ENCODE results near the gene TPRN. TPM values are rescaled to one million over a fixed set of nuclear protein-coding genes. Genes with fewer than 3 reads are reported as not detected.

Gene TPRN
- polyA plus RNA-seq, 1 of the 3 experiments (the other 2 are of a cell fraction), result 5.2 TPM

DNA sequence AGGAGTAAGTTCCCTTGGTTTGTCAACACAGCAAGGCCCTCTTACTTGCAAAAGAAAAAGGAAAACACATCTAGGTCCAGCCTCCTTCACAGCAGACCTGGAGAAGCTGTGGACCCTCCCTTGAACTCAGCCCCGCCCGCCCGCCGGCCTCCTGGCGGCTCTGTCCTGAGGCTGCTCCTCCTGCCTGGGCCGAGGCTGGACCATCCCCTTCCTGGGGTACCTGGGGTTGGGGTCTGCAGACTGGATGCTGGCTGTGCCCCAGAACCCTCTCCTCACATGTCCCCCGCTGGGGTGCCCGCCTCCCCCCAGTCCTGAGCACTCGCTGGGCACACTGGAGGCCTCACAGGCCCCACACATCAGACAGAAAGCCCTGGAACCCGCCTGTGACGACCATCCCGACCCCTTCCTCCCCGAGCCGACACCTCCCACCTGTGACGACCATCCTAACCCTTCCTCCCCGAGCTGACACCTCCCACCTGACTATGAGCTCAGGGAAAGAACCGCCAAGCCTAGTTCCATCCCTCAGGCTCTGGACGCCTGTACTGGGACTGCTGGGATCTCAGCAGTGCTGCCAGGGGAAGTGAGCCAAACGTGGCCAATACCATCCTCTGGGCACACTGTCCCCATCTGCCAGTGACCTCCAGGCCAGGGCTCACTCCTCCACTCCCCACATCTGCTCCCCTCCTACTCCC, 21.5 kb downstream of the TPRN start:
- H3K27me3 ChIP-seq (ENCODE audit: insufficient read depth), result no peaks in the 10 kb centered on the region
- H3K79me2 ChIP-seq (ENCODE audit: insufficient read depth), result no peaks in the 10 kb centered on the region
- DNase-seq, result no peak
- H3K4me3 ChIP-seq (ENCODE audit: low read depth in 2 of 2, low read length in 1 of 2), result no peak overlapping the region
- ChIA-PET POLR2A (no interaction called here), CTCF (interaction anchor here (1.4 kb wide), 1 partner anchor 58 kb away, joined by 5 read pairs; no protein-coding TSS in a partner anchor)
- no peaks in the 10 kb centered on the region for H3F3A ChIP-seq (replicated peaks; ENCODE audit: insufficient read depth)
- no peaks in the 10 kb centered on the region for H4K20me1 ChIP-seq (ENCODE audit: insufficient read depth)
- H3K9me2 ChIP-seq, result no peaks in the 10 kb centered on the region
- no peak overlapping the region for H3K9ac ChIP-seq
- TF ChIP-seq SMC3 (IDR thresholded peaks at IDR 0.05; ENCODE audit: low read depth, low read length) (no peak), ELF1 (IDR thresholded peaks at IDR 0.05) (no peak), TCF12 (IDR thresholded peaks at IDR 0.05) (no peak), JUND (IDR thresholded peaks at IDR 0.05) (no peak)
- TF ChIP-seq, protein P1, sequence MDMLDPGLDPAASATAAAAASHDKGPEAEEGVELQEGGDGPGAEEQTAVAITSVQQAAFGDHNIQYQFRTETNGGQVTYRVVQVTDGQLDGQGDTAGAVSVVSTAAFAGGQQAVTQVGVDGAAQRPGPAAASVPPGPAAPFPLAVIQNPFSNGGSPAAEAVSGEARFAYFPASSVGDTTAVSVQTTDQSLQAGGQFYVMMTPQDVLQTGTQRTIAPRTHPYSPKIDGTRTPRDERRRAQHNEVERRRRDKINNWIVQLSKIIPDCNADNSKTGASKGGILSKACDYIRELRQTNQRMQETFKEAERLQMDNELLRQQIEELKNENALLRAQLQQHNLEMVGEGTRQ (IDR thresholded peaks at IDR 0.05; ENCODE audit: borderline replicate concordance, low read depth, low read length), result no peak
- TF ChIP-seq, protein P2, sequence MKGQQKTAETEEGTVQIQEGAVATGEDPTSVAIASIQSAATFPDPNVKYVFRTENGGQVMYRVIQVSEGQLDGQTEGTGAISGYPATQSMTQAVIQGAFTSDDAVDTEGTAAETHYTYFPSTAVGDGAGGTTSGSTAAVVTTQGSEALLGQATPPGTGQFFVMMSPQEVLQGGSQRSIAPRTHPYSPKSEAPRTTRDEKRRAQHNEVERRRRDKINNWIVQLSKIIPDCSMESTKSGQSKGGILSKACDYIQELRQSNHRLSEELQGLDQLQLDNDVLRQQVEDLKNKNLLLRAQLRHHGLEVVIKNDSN (IDR thresholded peaks at IDR 0.05; ENCODE audit: borderline replicate concordance, low read depth), result no peak
- H2AFZ ChIP-seq (ENCODE audit: low read depth), result no peak overlapping the region
- H3K9me3 ChIP-seq, result no peaks in the 10 kb centered on the region
- WGBS (ENCODE audit: low lambda C conversion rate), result 90% methylated on average over 16 of the region's 19 CpGs
- H3K27ac ChIP-seq (ENCODE audit: low read depth in 2 of 2, low read length in 1 of 2), result no peak overlapping the region
- H3K4me1 ChIP-seq (ENCODE audit: control insufficient read depth in 1 of 2, insufficient read depth in 2 of 2, low read depth in 1 of 2, low read length in 1 of 2), result peaks cover 0 to 4% of the 10 kb centered on the region in 2 experiments; a peak in 1 of 4 replicates
- peaks cover 0 to 53% of the 10 kb centered on the region in 2 experiments for H3K36me3 ChIP-seq (replicated peaks in 1 of 2; ENCODE audit: control insufficient read depth in 1 of 2, insufficient read depth in 2 of 2, low read length in 1 of 2)
- H3K4me2 ChIP-seq, result no peak overlapping the region

DNA sequence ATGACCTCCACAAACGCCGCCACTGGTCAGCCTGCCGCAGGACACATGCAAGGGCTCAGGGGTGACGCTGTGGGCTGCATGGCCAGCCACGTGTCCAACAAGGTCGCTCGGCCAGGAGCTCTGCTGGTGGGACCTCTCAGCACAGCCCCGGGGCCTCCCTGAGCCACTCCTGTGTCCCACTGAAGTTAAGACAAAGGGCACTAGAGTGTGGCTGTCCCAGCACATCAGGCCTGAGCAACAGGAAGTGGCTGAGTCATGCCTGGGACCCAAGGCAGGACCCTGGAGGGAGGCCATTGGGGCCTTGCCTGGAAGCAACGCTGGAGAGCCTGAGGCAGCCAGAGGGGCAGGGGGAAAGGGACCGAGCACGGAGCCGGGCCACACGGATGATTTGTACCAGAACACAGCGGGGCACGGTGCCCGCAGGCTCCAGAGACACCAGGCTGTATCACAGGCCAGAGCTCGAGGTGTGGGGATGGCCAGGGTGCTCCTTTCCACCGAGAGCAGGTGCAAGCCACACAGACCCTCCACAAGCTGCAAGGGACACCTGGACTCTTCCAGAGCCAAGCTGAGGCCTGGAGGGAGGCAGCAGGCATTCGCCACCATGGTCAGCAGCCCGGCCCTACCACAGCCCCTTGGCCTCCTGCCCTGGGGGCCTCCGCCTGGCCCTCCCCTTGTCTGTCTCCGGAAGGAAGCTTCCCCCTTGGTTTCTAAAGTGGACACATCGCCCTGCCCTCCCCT, 22.2 kb downstream of the TPRN start:
- Histone ChIP-seq H3F3A (replicated peaks; ENCODE audit: insufficient read depth) (no peaks in the 10 kb centered on the region), H3K27ac (ENCODE audit: low read depth in 2 of 2, low read length in 1 of 2) (no peak overlapping the region), H3K4me1 (ENCODE audit: control insufficient read depth in 1 of 2, insufficient read depth in 2 of 2, low read depth in 1 of 2, low read length in 1 of 2) (peaks cover 0 to 11% of the 10 kb centered on the region in 2 experiments; a peak in 1 of 4 replicates), H3K36me3 (replicated peaks in 1 of 2; ENCODE audit: control insufficient read depth in 1 of 2, insufficient read depth in 2 of 2, low read length in 1 of 2) (peaks cover 0 to 46% of the 10 kb centered on the region in 2 experiments), H3K79me2 (ENCODE audit: insufficient read depth) (no peaks in the 10 kb centered on the region), H3K9me3 (no peaks in the 10 kb centered on the region), H3K9me2 (no peaks in the 10 kb centered on the region), H3K9ac (no peak overlapping the region), H3K27me3 (ENCODE audit: insufficient read depth) (no peaks in the 10 kb centered on the region), H2AFZ (ENCODE audit: low read depth) (no peak overlapping the region), H3K4me2 (no peak overlapping the region), H3K4me3 (ENCODE audit: low read depth in 2 of 2, low read length in 1 of 2) (no peak overlapping the region), H4K20me1 (ENCODE audit: insufficient read depth) (no peaks in the 10 kb centered on the region)
- WGBS (ENCODE audit: low lambda C conversion rate), result 88% methylated on average over 15 of the region's 23 CpGs
- ChIA-PET CTCF (interaction anchor here (1.4 kb wide), 1 partner anchor 58 kb away, joined by 5 read pairs; no protein-coding TSS in a partner anchor), POLR2A (no interaction called here)
- DNase-seq, result no peak
- no peak for TF ChIP-seq RCOR1 (IDR thresholded peaks at IDR 0.05; ENCODE audit: low read length)
- no peak for TF ChIP-seq FOXM1 (IDR thresholded peaks at IDR 0.05; ENCODE audit: low read depth)
- no peak for TF ChIP-seq RXRA (IDR thresholded peaks at IDR 0.05; ENCODE audit: borderline replicate concordance, low read depth)
- TF ChIP-seq NRF1 (IDR thresholded peaks at IDR 0.05; ENCODE audit: low read depth, low read length), result no peak
- TF ChIP-seq, protein P3, sequence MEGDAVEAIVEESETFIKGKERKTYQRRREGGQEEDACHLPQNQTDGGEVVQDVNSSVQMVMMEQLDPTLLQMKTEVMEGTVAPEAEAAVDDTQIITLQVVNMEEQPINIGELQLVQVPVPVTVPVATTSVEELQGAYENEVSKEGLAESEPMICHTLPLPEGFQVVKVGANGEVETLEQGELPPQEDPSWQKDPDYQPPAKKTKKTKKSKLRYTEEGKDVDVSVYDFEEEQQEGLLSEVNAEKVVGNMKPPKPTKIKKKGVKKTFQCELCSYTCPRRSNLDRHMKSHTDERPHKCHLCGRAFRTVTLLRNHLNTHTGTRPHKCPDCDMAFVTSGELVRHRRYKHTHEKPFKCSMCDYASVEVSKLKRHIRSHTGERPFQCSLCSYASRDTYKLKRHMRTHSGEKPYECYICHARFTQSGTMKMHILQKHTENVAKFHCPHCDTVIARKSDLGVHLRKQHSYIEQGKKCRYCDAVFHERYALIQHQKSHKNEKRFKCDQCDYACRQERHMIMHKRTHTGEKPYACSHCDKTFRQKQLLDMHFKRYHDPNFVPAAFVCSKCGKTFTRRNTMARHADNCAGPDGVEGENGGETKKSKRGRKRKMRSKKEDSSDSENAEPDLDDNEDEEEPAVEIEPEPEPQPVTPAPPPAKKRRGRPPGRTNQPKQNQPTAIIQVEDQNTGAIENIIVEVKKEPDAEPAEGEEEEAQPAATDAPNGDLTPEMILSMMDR (IDR thresholded peaks at IDR 0.05), result no peak
- no peak for TF ChIP-seq RAD21 (IDR thresholded peaks at IDR 0.05; ENCODE audit: low read length)
